GM12878 (cell line): Measurements from ENCODE around the gene YIF1A.

Experiments
- BHLHE40 ChIP-seq, 2 experiments: fragments of 450-650 bp in 1 of 2; IDR thresholded peaks; 2 replicates each; pipeline ENCODE4 v1.6.1; 2011 to 2017; ENCODE audit warnings: low read depth in 2 of 2, borderline replicate concordance in 1 of 2, improper control_type of control experiment in 1 of 2, low read length in 1 of 2, mild to moderate bottlenecking in 1 of 2
- CBFB ChIP-seq: IDR thresholded peaks from 2 replicates; pipeline ENCODE4 v1.6.1; 2016; ENCODE audit warnings: antibody characterized with exemption, low read depth
- EZH2 ChIP-seq: IDR thresholded peaks from 2 replicates; pipeline ENCODE4 v1.6.1; 2012; ENCODE audit warnings: low read depth, mild to moderate bottlenecking, control low read depth, inconsistent platforms, low read length, borderline replicate concordance; ENCODE audit not compliant: control insufficient read depth
- MAX ChIP-seq: IDR thresholded peaks from 2 replicates; pipeline ENCODE4 v1.6.1; 2012; ENCODE audit warnings: low read depth, low read length, improper control_type of control experiment
- MXI1 ChIP-seq: fragments of 150-350 bp; IDR thresholded peaks from 2 replicates; pipeline ENCODE4 v1.6.1; 2011; ENCODE audit warnings: low read depth, mild to moderate bottlenecking, inconsistent platforms, low read length, improper control_type of control experiment
- POLR2AphosphoS5 ChIP-seq: IDR thresholded peaks from 2 replicates; pipeline ENCODE4 v1.6.1; 2011; ENCODE audit warnings: mild to moderate bottlenecking, low read length, inconsistent platforms
- RAD51 ChIP-seq: fragments of 450-650 bp; IDR thresholded peaks from 2 replicates; pipeline ENCODE4 v1.6.1; 2016; ENCODE audit warnings: moderate library complexity, mild to moderate bottlenecking, inconsistent platforms
- SMAD1 ChIP-seq: fragments of 450-650 bp; IDR thresholded peaks from 2 replicates; pipeline ENCODE4 v1.6.1; 2018; ENCODE audit warnings: mild to moderate bottlenecking, low read depth; ENCODE audit not compliant: partially characterized antibody
- TAF1 ChIP-seq: IDR thresholded peaks from 2 replicates; pipeline ENCODE4 v1.6.1; 2011; ENCODE audit warnings: mild to moderate bottlenecking, low read depth, low read length, borderline replicate concordance
- ZNF592 ChIP-seq: fragments of 450-650 bp; IDR thresholded peaks from 2 replicates; pipeline ENCODE4 v1.6.1; 2017; ENCODE audit warnings: mild to moderate bottlenecking, moderate library complexity
- TF ChIP-seq, protein P1 (sequence below), 3 experiments: IDR thresholded peaks in 2 of 3; conservative IDR thresholded peaks in 1 of 3; 2 replicates each; pipeline ENCODE4 v1.5.1; 2011; ENCODE audit warnings: low read depth in 3 of 3, low read length in 3 of 3, mild to moderate bottlenecking in 3 of 3, control low read depth in 2 of 3, moderate library complexity in 2 of 3, inconsistent platforms in 1 of 3, mixed read lengths in 1 of 3; ENCODE audit not compliant: control insufficient read depth in 2 of 3, insufficient read depth in 1 of 3; ENCODE audit errors: extremely low read depth in 1 of 3
- TF ChIP-seq, protein P2 (sequence below): fragments of 450-650 bp; IDR thresholded peaks from 2 replicates; pipeline ENCODE4 v1.6.1; 2017; ENCODE audit warnings: mild to moderate bottlenecking
- TF ChIP-seq, protein P3 (sequence below): IDR thresholded peaks from 2 replicates; pipeline ENCODE4 v1.6.1; 2012; ENCODE audit warnings: mild to moderate bottlenecking, low read depth, low read length
- TF ChIP-seq, protein P4 (sequence below): IDR thresholded peaks from 2 replicates; pipeline ENCODE4 v1.6.1; 2011; ENCODE audit warnings: low read depth, mild to moderate bottlenecking, low read length, moderate library complexity, borderline replicate concordance; ENCODE audit errors: extremely low read depth

DNA sequence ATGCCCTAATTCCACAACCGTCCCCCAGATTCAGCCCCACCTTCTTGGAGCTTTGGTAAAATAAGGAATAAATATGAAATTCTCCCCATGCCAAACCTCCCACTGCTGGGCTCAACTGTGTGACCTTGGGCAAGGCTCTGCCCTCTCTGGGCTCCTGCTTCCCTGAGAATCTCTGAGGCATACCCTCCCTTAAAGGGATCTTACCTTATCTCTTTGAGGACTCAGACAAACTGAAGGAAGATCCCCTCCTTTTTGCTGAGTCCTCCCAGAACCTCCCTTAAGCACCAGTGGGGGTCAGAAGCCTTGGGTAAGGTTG, 25.2 kb upstream of the YIF1A start:
- TF ChIP-seq, protein P1, sequence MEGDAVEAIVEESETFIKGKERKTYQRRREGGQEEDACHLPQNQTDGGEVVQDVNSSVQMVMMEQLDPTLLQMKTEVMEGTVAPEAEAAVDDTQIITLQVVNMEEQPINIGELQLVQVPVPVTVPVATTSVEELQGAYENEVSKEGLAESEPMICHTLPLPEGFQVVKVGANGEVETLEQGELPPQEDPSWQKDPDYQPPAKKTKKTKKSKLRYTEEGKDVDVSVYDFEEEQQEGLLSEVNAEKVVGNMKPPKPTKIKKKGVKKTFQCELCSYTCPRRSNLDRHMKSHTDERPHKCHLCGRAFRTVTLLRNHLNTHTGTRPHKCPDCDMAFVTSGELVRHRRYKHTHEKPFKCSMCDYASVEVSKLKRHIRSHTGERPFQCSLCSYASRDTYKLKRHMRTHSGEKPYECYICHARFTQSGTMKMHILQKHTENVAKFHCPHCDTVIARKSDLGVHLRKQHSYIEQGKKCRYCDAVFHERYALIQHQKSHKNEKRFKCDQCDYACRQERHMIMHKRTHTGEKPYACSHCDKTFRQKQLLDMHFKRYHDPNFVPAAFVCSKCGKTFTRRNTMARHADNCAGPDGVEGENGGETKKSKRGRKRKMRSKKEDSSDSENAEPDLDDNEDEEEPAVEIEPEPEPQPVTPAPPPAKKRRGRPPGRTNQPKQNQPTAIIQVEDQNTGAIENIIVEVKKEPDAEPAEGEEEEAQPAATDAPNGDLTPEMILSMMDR (IDR thresholded peaks at IDR 0.05 in 2 of 3, conservative IDR thresholded peaks at IDR 0.05 in 1 of 3; ENCODE audit: control insufficient read depth in 2 of 3, extremely low read depth in 1 of 3, insufficient read depth in 1 of 3, low read depth in 3 of 3, low read length in 3 of 3): no peak
- TF ChIP-seq BHLHE40 (IDR thresholded peaks at IDR 0.05; ENCODE audit: borderline replicate concordance in 1 of 2, low read depth in 2 of 2, low read length in 1 of 2) (no peak), CBFB (no peak), RAD51 (no peak), POLR2AphosphoS5 (no peak), MAX (no peak), ZNF592 (no peak), SMAD1 (no peak), MXI1 (no peak), TAF1 (no peak), EZH2 (no peak)
- TF ChIP-seq, protein P2, sequence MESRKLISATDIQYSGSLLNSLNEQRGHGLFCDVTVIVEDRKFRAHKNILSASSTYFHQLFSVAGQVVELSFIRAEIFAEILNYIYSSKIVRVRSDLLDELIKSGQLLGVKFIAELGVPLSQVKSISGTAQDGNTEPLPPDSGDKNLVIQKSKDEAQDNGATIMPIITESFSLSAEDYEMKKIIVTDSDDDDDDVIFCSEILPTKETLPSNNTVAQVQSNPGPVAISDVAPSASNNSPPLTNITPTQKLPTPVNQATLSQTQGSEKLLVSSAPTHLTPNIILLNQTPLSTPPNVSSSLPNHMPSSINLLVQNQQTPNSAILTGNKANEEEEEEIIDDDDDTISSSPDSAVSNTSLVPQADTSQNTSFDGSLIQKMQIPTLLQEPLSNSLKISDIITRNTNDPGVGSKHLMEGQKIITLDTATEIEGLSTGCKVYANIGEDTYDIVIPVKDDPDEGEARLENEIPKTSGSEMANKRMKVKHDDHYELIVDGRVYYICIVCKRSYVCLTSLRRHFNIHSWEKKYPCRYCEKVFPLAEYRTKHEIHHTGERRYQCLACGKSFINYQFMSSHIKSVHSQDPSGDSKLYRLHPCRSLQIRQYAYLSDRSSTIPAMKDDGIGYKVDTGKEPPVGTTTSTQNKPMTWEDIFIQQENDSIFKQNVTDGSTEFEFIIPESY: no peak
- TF ChIP-seq, protein P3, sequence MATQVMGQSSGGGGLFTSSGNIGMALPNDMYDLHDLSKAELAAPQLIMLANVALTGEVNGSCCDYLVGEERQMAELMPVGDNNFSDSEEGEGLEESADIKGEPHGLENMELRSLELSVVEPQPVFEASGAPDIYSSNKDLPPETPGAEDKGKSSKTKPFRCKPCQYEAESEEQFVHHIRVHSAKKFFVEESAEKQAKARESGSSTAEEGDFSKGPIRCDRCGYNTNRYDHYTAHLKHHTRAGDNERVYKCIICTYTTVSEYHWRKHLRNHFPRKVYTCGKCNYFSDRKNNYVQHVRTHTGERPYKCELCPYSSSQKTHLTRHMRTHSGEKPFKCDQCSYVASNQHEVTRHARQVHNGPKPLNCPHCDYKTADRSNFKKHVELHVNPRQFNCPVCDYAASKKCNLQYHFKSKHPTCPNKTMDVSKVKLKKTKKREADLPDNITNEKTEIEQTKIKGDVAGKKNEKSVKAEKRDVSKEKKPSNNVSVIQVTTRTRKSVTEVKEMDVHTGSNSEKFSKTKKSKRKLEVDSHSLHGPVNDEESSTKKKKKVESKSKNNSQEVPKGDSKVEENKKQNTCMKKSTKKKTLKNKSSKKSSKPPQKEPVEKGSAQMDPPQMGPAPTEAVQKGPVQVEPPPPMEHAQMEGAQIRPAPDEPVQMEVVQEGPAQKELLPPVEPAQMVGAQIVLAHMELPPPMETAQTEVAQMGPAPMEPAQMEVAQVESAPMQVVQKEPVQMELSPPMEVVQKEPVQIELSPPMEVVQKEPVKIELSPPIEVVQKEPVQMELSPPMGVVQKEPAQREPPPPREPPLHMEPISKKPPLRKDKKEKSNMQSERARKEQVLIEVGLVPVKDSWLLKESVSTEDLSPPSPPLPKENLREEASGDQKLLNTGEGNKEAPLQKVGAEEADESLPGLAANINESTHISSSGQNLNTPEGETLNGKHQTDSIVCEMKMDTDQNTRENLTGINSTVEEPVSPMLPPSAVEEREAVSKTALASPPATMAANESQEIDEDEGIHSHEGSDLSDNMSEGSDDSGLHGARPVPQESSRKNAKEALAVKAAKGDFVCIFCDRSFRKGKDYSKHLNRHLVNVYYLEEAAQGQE: no peak
- TF ChIP-seq, protein P4, sequence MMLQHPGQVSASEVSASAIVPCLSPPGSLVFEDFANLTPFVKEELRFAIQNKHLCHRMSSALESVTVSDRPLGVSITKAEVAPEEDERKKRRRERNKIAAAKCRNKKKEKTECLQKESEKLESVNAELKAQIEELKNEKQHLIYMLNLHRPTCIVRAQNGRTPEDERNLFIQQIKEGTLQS: no peak
